K562 (cell line): ENCODE results near the gene KLF18. TPM values are rescaled to one million over a fixed set of nuclear protein-coding genes. Genes with fewer than 3 reads are reported as not detected.

Source experiments
- ATAC-seq: fragments of 200-7000 bp; cut with Tn5 transposase; 3 replicates; pipeline ENCODE4 v1.9.1; 2020; ENCODE audit warnings: moderate library complexity
- BruUV-seq: library from RNA; stranded (reverse); fragments of 400-500 nt; replicated peaks from 2 replicates; lab custom pipeline; 2021; lab: Mats Ljungman, UMichigan
- CTCF ChIA-PET: fragments of 300-600 bp; formaldehyde crosslinking; extraction: SDS; loops from one replicate; lab custom pipeline; 2021; ENCODE audit warnings: low intra/inter-chr PET ratio; lab: Yijun Ruan, JAX
- POLR2A ChIA-PET: fragments of 300-600, 350-650 bp; sonication (Branson Sonifier 250); formaldehyde crosslinking; extraction: SDS; loops from one replicate; lab custom pipeline; 2021; ENCODE audit warnings: antibody characterized with exemption, inconsistent platforms; lab: Yijun Ruan, JAX
- DNase-seq, 4 experiments: peaks; one replicate each; pipeline versions ENCODE4 v3.0.0 to v3.0.0-alpha.2; 2011 to 2018; ENCODE audit warnings: low spot score in 3 of 4, mixed read lengths in 3 of 4; ENCODE audit errors: extremely low read depth in 1 of 4
- FAIRE-seq: peaks from 2 replicates; lab custom pipeline; 2011; peaks lifted over from hg19 to GRCh38; lab: Jason Lieb, UNC
- H2AFZ ChIP-seq: 2 replicates; pipeline ENCODE4 v1.6.0; 2011; ENCODE audit warnings: low read depth, low read length, control low read depth, inconsistent platforms
- H3K27ac ChIP-seq: fragments of 200-600 bp; 3 replicates; pipeline ENCODE4 v1.8.0; 2011; ENCODE audit warnings: low read depth, mild to moderate bottlenecking, control low read depth, inconsistent platforms, low read length, moderate library complexity, mixed read lengths; ENCODE audit errors: extremely low read depth
- H3K27me3 ChIP-seq, 2 experiments: fragments of 300-600 bp in 1 of 2; 2 replicates in 1 of 2; 3 replicates in 1 of 2; pipeline versions ENCODE4 v1.6.0 to v1.8.0; 2011; ENCODE audit warnings: inconsistent platforms in 2 of 2, low read length in 2 of 2, mild to moderate bottlenecking in 1 of 2, mixed read lengths in 1 of 2, moderate library complexity in 1 of 2; ENCODE audit not compliant: control insufficient read depth in 2 of 2, insufficient read depth in 2 of 2
- H3K36me3 ChIP-seq: fragments of 300-600 bp; 3 replicates; pipeline ENCODE4 v1.8.0; 2011; ENCODE audit warnings: mild to moderate bottlenecking, low read length, inconsistent platforms; ENCODE audit not compliant: control insufficient read depth, insufficient read depth
- H3K4me1 ChIP-seq, 2 experiments: fragments of 200-600 bp in 1 of 2; replicated peaks in 1 of 2; 2 replicates in 1 of 2; 3 replicates in 1 of 2; pipeline versions ENCODE4 v1.5.1 to v1.8.0; 2011; ENCODE audit warnings: inconsistent platforms in 2 of 2, low read length in 2 of 2, mild to moderate bottlenecking in 1 of 2, mixed read lengths in 1 of 2, moderate library complexity in 1 of 2; ENCODE audit not compliant: control insufficient read depth in 2 of 2, insufficient read depth in 2 of 2
- H3K4me2 ChIP-seq: 2 replicates; pipeline ENCODE4 v1.6.1; 2011; ENCODE audit warnings: low read length, control low read depth, inconsistent platforms, mixed read lengths; ENCODE audit not compliant: insufficient read depth
- H3K4me3 ChIP-seq: fragments of 200-600 bp; sonication (generic), shearing (Covaris generic); 2 replicates; pipeline ENCODE4 v1.5.1; 2016; ENCODE audit warnings: control low read depth, inconsistent platforms
- H3K79me2 ChIP-seq: fragments of 200-600 bp; 3 replicates; pipeline ENCODE4 v1.8.0; 2011; ENCODE audit warnings: low read length, inconsistent platforms; ENCODE audit not compliant: control insufficient read depth, insufficient read depth
- H3K9ac ChIP-seq, 2 experiments: 2 replicates each; pipeline versions ENCODE4 v1.6.0 to v1.6.1; 2011; ENCODE audit warnings: low read depth in 2 of 2, low read length in 2 of 2, control low read depth in 1 of 2, inconsistent platforms in 1 of 2, mild to moderate bottlenecking in 1 of 2, mixed read lengths in 1 of 2; ENCODE audit not compliant: insufficient read depth in 1 of 2
- H3K9me1 ChIP-seq: one replicate; pipeline ENCODE4 v1.6.0; 2011; ENCODE audit warnings: inconsistent platforms, mild to moderate bottlenecking, low read length, moderate library complexity; ENCODE audit not compliant: control insufficient read depth, insufficient read depth
- H3K9me3 ChIP-seq: replicated peaks from 2 replicates; pipeline ENCODE4 v1.5.1; 2011; ENCODE audit warnings: low read depth, low read length, inconsistent platforms; ENCODE audit not compliant: control insufficient read depth, insufficient read depth
- H4K20me1 ChIP-seq: replicated peaks from 2 replicates; pipeline ENCODE4 v1.6.1; 2011; ENCODE audit warnings: low read length, inconsistent platforms, mixed read lengths; ENCODE audit not compliant: control insufficient read depth, insufficient read depth
- CGGBP1 ChIP-seq: fragments of 250-450 bp; sonication (Bioruptor Pico); IDR thresholded peaks from 2 replicates; pipeline ENCODE4 v1.9.0; 2021; ENCODE audit warnings: mild to moderate bottlenecking
- DDX20 ChIP-seq: fragments of 450-650 bp; IDR thresholded peaks from 2 replicates; pipeline ENCODE4 v1.6.1; 2016; ENCODE audit warnings: missing genetic modification characterization, low read depth, mild to moderate bottlenecking, missing compliant biosample characterization, moderate library complexity
- DLX4 ChIP-seq: fragments of 250-450 bp; sonication (Bioruptor Pico); IDR thresholded peaks from 2 replicates; pipeline ENCODE4 v1.6.1; 2021; ENCODE audit warnings: mild to moderate bottlenecking
- ERF ChIP-seq: fragments of 450-650 bp; formaldehyde crosslinking; IDR thresholded peaks from 2 replicates; pipeline ENCODE4 v1.4.0; 2020; ENCODE audit warnings: mild to moderate bottlenecking, mixed read lengths
- KDM1A ChIP-seq, 2 experiments: fragments of 450-650 bp; IDR thresholded peaks; 2 replicates each; pipeline ENCODE4 v1.6.1; 2016; ENCODE audit warnings: mild to moderate bottlenecking in 2 of 2
- MBD2 ChIP-seq: sonication (generic); IDR thresholded peaks from 2 replicates; pipeline ENCODE4 v1.6.1; 2016; ENCODE audit warnings: low read depth, borderline replicate concordance
- OTX1 ChIP-seq: fragments of 450-650 bp; formaldehyde crosslinking; IDR thresholded peaks from 2 replicates; pipeline ENCODE4 v1.4.0; 2022; ENCODE audit warnings: mild to moderate bottlenecking
- SMARCE1 ChIP-seq: fragments of 450-650 bp; IDR thresholded peaks from 2 replicates; pipeline ENCODE4 v1.7.1; 2016; ENCODE audit warnings: mild to moderate bottlenecking
- STAT5A ChIP-seq: IDR thresholded peaks from 2 replicates; pipeline ENCODE4 v1.6.1; 2012; ENCODE audit warnings: low read length, inconsistent platforms, borderline replicate concordance
- ZBTB9 ChIP-seq: fragments of 450-650 bp; formaldehyde crosslinking; IDR thresholded peaks from 2 replicates; pipeline ENCODE4 v1.4.0; 2020; ENCODE audit warnings: mild to moderate bottlenecking, moderate library complexity
- ZNF551 ChIP-seq: fragments of 250-450 bp; sonication (Bioruptor Pico); IDR thresholded peaks from 2 replicates; pipeline ENCODE4 v1.5.0; 2021; ENCODE audit warnings: mild to moderate bottlenecking, moderate library complexity
- ZNF699 ChIP-seq: fragments of 250-450 bp; sonication (Bioruptor Pico); IDR thresholded peaks from 2 replicates; pipeline ENCODE4 v1.8.0; 2021; ENCODE audit warnings: mild to moderate bottlenecking, moderate library complexity; ENCODE audit not compliant: insufficient replicate concordance
- WGBS: fragments of 100-300 bp; shearing (Covaris generic); methylation state at CpG from one replicate; pipeline ENCODE4 v1.1.6; 2016; ENCODE audit warnings: low coverage, mixed read lengths; ENCODE audit not compliant: insufficient coverage; ENCODE audit errors: missing lambda C conversion rate; 5-methylcytosine and 5-hydroxymethylcytosine counted together
- in situ Hi-C: fragments of 300-500 bp; cut with MboI; formaldehyde crosslinking; loops from 4 replicates; pipeline ENCODE4 v1.15.0; 2018; ENCODE audit warnings: inconsistent platforms, mixed read lengths
- intact Hi-C: fragments of 100-400 bp; cut with micrococcal nuclease; formaldehyde crosslinking; loops from 2 replicates; pipeline ENCODE4 v1.14.2; 2022
- polyA plus RNA-seq, 8 experiments: library from polyadenylated mRNA; depleted of rRNA in 4 of 8; stranded (reverse) in 5 of 8; unstranded in 3 of 8; fragments of >200 nt; fragmentation: Nextera tagmentation in 2 of 8; fragmentation: Illumina TruSeq in 1 of 8; extraction: Ambion mirVana in 2 of 8; extraction: Trizol in 1 of 8; gene quantifications; 2 replicates each; pipeline versions ENCODE4 v1.2.1 to v1.2.3, GENCODE V29; 2011 to 2014; ENCODE audit warnings: inconsistent platforms in 1 of 8, missing spikeins in 1 of 8
- total RNA-seq, 7 experiments: library from RNA; depleted of rRNA in 6 of 7; stranded (reverse); fragments of >200 nt in 6 of 7; fragmentation: Illumina TruSeq in 2 of 7; extraction: Trizol in 2 of 7; gene quantifications; 2 replicates each; pipeline versions ENCODE4 v1.2.1 to v1.2.3, GENCODE V29; 2011 to 2021; ENCODE audit warnings: low replicate concordance in 1 of 7
- TF ChIP-seq, protein P1 (sequence below): fragments of 150-350 bp; conservative IDR thresholded peaks from 2 replicates; pipeline ENCODE4 v1.6.1; 2014; ENCODE audit warnings: low read length
- TF ChIP-seq, protein P2 (sequence below): sonication (generic); formaldehyde crosslinking; IDR thresholded peaks from 2 replicates; pipeline ENCODE4 v1.8.1; 2022; ENCODE audit warnings: missing genetic modification reagents

KLF18 gene
- total and polyA plus RNA-seq, 9 of the 15 experiments (the other 6 are each of a cell fraction or from before 2014, with no cell fraction given) = not detected

DNA sequence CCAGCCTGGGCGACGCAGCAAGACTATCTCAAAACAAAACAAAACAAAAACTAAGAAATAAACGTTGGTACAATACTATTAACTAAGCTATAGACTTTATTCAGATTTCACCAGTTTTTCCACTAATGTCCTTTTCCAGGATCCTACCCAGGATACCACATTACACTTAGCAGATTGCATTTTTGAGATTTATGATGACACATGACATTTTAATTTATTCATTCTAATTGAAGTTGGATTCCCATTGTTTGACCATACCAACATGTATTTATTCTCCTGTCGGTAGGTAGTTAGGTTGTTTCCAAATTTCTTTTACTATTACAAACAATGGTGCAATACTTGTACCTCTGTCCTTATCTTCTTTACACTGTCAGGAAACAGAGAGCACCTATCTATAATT, 29.6 kb downstream of the KLF18 start (continued):
- TF ChIP-seq ZBTB9 (CRISPR knock-in tag) (no peak), SMARCE1 (no peak)
- TF ChIP-seq, protein P1, sequence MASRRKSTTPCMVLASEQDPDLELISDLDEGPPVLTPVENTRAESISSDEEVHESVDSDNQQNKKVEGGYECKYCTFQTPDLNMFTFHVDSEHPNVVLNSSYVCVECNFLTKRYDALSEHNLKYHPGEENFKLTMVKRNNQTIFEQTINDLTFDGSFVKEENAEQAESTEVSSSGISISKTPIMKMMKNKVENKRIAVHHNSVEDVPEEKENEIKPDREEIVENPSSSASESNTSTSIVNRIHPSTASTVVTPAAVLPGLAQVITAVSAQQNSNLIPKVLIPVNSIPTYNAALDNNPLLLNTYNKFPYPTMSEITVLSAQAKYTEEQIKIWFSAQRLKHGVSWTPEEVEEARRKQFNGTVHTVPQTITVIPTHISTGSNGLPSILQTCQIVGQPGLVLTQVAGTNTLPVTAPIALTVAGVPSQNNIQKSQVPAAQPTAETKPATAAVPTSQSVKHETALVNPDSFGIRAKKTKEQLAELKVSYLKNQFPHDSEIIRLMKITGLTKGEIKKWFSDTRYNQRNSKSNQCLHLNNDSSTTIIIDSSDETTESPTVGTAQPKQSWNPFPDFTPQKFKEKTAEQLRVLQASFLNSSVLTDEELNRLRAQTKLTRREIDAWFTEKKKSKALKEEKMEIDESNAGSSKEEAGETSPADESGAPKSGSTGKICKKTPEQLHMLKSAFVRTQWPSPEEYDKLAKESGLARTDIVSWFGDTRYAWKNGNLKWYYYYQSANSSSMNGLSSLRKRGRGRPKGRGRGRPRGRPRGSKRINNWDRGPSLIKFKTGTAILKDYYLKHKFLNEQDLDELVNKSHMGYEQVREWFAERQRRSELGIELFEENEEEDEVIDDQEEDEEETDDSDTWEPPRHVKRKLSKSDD = no peak
- TF ChIP-seq, all 486 proteins: peak for 5

GRCh38 chr1:44110916-44111315, 30.5 kb downstream of the KLF18 start:
- intact Hi-C loops = no loop called here
- in situ Hi-C loops = no loop called here
- FAIRE-seq = no peak
- TF ChIP-seq OTX1 (CRISPR knock-in tag) (no peak), KDM1A (IDR thresholded peaks at IDR 0.05) (no peak), CGGBP1 (CRISPR knock-in tag) (no peak), ERF (CRISPR knock-in tag) (no peak), MBD2 (no peak), ZNF699 (no peak), DDX20 (tag) (no peak), ZBTB9 (CRISPR knock-in tag) (no peak), DLX4 (CRISPR knock-in tag) (no peak), STAT5A (no peak), ZNF551 (CRISPR knock-in tag) (no peak)
- TF ChIP-seq, protein P2, sequence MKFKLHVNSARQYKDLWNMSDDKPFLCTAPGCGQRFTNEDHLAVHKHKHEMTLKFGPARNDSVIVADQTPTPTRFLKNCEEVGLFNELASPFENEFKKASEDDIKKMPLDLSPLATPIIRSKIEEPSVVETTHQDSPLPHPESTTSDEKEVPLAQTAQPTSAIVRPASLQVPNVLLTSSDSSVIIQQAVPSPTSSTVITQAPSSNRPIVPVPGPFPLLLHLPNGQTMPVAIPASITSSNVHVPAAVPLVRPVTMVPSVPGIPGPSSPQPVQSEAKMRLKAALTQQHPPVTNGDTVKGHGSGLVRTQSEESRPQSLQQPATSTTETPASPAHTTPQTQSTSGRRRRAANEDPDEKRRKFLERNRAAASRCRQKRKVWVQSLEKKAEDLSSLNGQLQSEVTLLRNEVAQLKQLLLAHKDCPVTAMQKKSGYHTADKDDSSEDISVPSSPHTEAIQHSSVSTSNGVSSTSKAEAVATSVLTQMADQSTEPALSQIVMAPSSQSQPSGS (CRISPR knock-in tag) = no peak

More at GRCh38 chr1:44110916-44111315, 30.5 kb downstream of the KLF18 start:
- Histone ChIP-seq H3K79me2 (no peaks in the 10 kb centered on the region), H3K9ac (no peak overlapping the region), H3K36me3 (no peaks in the 10 kb centered on the region), H3K4me1 (no peaks in the 10 kb centered on the region), H3K27ac (no peak overlapping the region), H2AFZ (no peak overlapping the region), H3K4me3 (no peak overlapping the region), H3K27me3 (peaks cover 31 to 43% of the 10 kb centered on the region in 2 experiments), H3K9me1 (no peaks in the 10 kb centered on the region), H4K20me1 (no peaks in the 10 kb centered on the region; the same call in 1 of the 2 replicates), H3K9me3 (no peaks in the 10 kb centered on the region), H3K4me2 (no peak overlapping the region)
- CTCF ChIA-PET = interaction anchor here (0.7 kb wide), 1 partner anchor 10 kb away, joined by 3 read pairs; no protein-coding TSS in a partner anchor
- POLR2A ChIA-PET = interaction anchor here (0.5 to 2.9 kb wide), 4 partner anchors 11 to 512 kb away, joined by 3 to 13 read pairs (median 4); no protein-coding TSS in a partner anchor
- no TSS peak for BruUV-seq
- DNase-seq (no peak), ATAC-seq (no peak)
- 7% methylated on average over 5 of the region's 5 CpGs for WGBS
